HEK293 (cell line): ENCODE results near the gene SSC4D.

ENCODE experiments used
- CTCF ChIA-PET: fragments of 350-600 bp; formaldehyde crosslinking; extraction: SDS; loops from one replicate; lab custom pipeline; 2021; ENCODE audit warnings: antibody characterized with exemption; lab: Yijun Ruan, JAX
- POLR2A ChIA-PET: fragments of 300-600 bp; formaldehyde crosslinking; extraction: SDS; loops from one replicate; lab custom pipeline; 2020; ENCODE audit warnings: antibody characterized with exemption, inconsistent platforms; lab: Yijun Ruan, JAX
- H3K27ac ChIP-seq: fragments of 200-500 bp; sonication (Bioruptor generic); 2 replicates; pipeline ENCODE4 v1.5.1; 2014; ENCODE audit warnings: low read depth, low read length, control low read depth, inconsistent platforms; ENCODE audit errors: extremely low read depth
- H3K36me3 ChIP-seq, 2 experiments: fragments of 200-500 bp in 1 of 2; sonication (Bioruptor generic) in 1 of 2; 1 replicate in 1 of 2; 2 replicates in 1 of 2; pipeline ENCODE4 v1.5.1; 2014 to 2017; ENCODE audit warnings: inconsistent platforms in 2 of 2, low read length in 2 of 2; ENCODE audit not compliant: control insufficient read depth in 2 of 2, insufficient read depth in 1 of 2
- H3K4me1 ChIP-seq: fragments of 200-500 bp; sonication (Bioruptor generic); 2 replicates; pipeline ENCODE4 v1.5.1; 2014; ENCODE audit warnings: mild to moderate bottlenecking, low read length, inconsistent platforms; ENCODE audit not compliant: control insufficient read depth, insufficient read depth
- H3K4me3 ChIP-seq: 2 replicates; pipeline ENCODE4 v1.5.1; 2011; ENCODE audit warnings: low read depth, mild to moderate bottlenecking, control low read depth, low read length, moderate library complexity
- H3K9me3 ChIP-seq: fragments of 200-500 bp; sonication (Bioruptor generic); 2 replicates; pipeline ENCODE4 v1.5.1; 2014; ENCODE audit warnings: low read depth, low read length, inconsistent platforms; ENCODE audit not compliant: control insufficient read depth, insufficient read depth
- GLIS2 ChIP-seq: fragments of 450-650 bp; formaldehyde crosslinking; IDR thresholded peaks from 2 replicates; pipeline ENCODE4 v1.5.1; 2016; ENCODE audit warnings: missing biosample characterization, missing genetic modification characterization
- IKZF3 ChIP-seq: fragments of 450-650 bp; IDR thresholded peaks from 2 replicates; pipeline ENCODE4 v1.5.0; 2018; ENCODE audit warnings: missing biosample characterization, mild to moderate bottlenecking, missing genetic modification characterization, moderate library complexity
- KLF9 ChIP-seq: fragments of 450-650 bp; formaldehyde crosslinking; IDR thresholded peaks from 2 replicates; pipeline ENCODE4 v1.5.1; 2016; ENCODE audit warnings: missing biosample characterization, missing genetic modification characterization, low read depth
- PRDM1 ChIP-seq: fragments of 450-650 bp; formaldehyde crosslinking; IDR thresholded peaks from 2 replicates; pipeline ENCODE4; 2016; ENCODE audit warnings: missing biosample characterization, missing genetic modification characterization
- PRDM10 ChIP-seq: fragments of 450-650 bp; formaldehyde crosslinking; IDR thresholded peaks from 2 replicates; pipeline ENCODE4 v1.5.1; 2016; ENCODE audit warnings: missing biosample characterization, missing genetic modification characterization
- REPIN1 ChIP-seq: fragments of 450-650 bp; formaldehyde crosslinking; IDR thresholded peaks from 2 replicates; pipeline ENCODE4 v1.5.1; 2017; ENCODE audit warnings: missing biosample characterization, missing genetic modification characterization, low read depth
- SCRT2 ChIP-seq: fragments of 450-650 bp; formaldehyde crosslinking; IDR thresholded peaks from 2 replicates; pipeline ENCODE4 v1.5.1; 2016; ENCODE audit warnings: missing biosample characterization, missing genetic modification characterization
- SP2 ChIP-seq: fragments of 450-650 bp; formaldehyde crosslinking; IDR thresholded peaks from 2 replicates; pipeline ENCODE4 v1.5.1; 2016; ENCODE audit warnings: missing biosample characterization, missing genetic modification characterization
- ZBTB11 ChIP-seq: fragments of 450-650 bp; formaldehyde crosslinking; conservative IDR thresholded peaks from 2 replicates; pipeline ENCODE4 v1.5.1; 2016; ENCODE audit warnings: low read depth, missing biosample characterization, missing genetic modification characterization
- ZBTB17 ChIP-seq: fragments of 450-650 bp; formaldehyde crosslinking; IDR thresholded peaks from 2 replicates; pipeline ENCODE4 v1.5.1; 2016; ENCODE audit warnings: missing biosample characterization, missing genetic modification characterization
- ZBTB8A ChIP-seq: fragments of 450-650 bp; formaldehyde crosslinking; IDR thresholded peaks from 2 replicates; pipeline ENCODE4 v1.5.1; 2016; ENCODE audit warnings: missing biosample characterization, missing genetic modification characterization
- ZIC2 ChIP-seq: fragments of 450-650 bp; formaldehyde crosslinking; IDR thresholded peaks from 2 replicates; pipeline ENCODE4 v1.5.1; 2016; ENCODE audit warnings: missing biosample characterization, missing genetic modification characterization
- ZNF335 ChIP-seq: fragments of 450-650 bp; formaldehyde crosslinking; conservative IDR thresholded peaks from 2 replicates; pipeline ENCODE4 v1.5.1; 2016; ENCODE audit warnings: missing biosample characterization, missing genetic modification characterization
- ZNF391 ChIP-seq: fragments of 450-650 bp; formaldehyde crosslinking; IDR thresholded peaks from 2 replicates; pipeline ENCODE4 v1.5.1; 2016; ENCODE audit warnings: low read depth, missing biosample characterization, missing genetic modification characterization, borderline replicate concordance
- ZNF530 ChIP-seq: fragments of 450-650 bp; formaldehyde crosslinking; IDR thresholded peaks from 2 replicates; pipeline ENCODE4 v1.5.1; 2016; ENCODE audit warnings: low read depth, missing biosample characterization, missing genetic modification characterization
- ZNF843 ChIP-seq: fragments of 450-650 bp; formaldehyde crosslinking; IDR thresholded peaks from 2 replicates; pipeline ENCODE4 v1.5.1; 2016; ENCODE audit warnings: missing biosample characterization, missing genetic modification characterization
- ZSCAN18 ChIP-seq: fragments of 450-650 bp; formaldehyde crosslinking; IDR thresholded peaks from 2 replicates; pipeline ENCODE4 v1.5.1; 2016; ENCODE audit warnings: missing biosample characterization, missing genetic modification characterization
- ZXDB ChIP-seq: fragments of 450-650 bp; formaldehyde crosslinking; IDR thresholded peaks from 2 replicates; pipeline ENCODE4 v1.5.1; 2016; ENCODE audit warnings: missing biosample characterization, missing genetic modification characterization
- TF ChIP-seq, protein P1 (sequence below): fragments of 450-650 bp; formaldehyde crosslinking; IDR thresholded peaks from 2 replicates; pipeline ENCODE4 v1.5.1; 2016; ENCODE audit warnings: missing biosample characterization, missing genetic modification characterization, low read depth
- TF ChIP-seq, protein P2 (sequence below): fragments of 450-650 bp; formaldehyde crosslinking; IDR thresholded peaks from 2 replicates; pipeline ENCODE4 v1.5.1; 2016; ENCODE audit warnings: missing biosample characterization, missing genetic modification characterization
- TF ChIP-seq, protein P3 (sequence below): fragments of 450-650 bp; IDR thresholded peaks from 2 replicates; pipeline ENCODE4 v1.5.1; 2018; ENCODE audit warnings: missing biosample characterization, mild to moderate bottlenecking, missing genetic modification characterization

Gene SSC4D

GRCh38 chr7:76358481-76359110 is 50.9 kb downstream of the SSC4D start, which contains the start of gene YWHAG (continued):
- TF ChIP-seq ZBTB8A (tag by site-specific recombination) = peak; percentile 52
- TF ChIP-seq SP2 (tag by site-specific recombination) = no peak
- 0 out of 2 replicates have a peak, but pooled peaks have one; percentile 41 for TF ChIP-seq REPIN1 (tag by site-specific recombination)
- TF ChIP-seq KLF9 (tag by site-specific recombination) = peak; percentile 32; the same call in 1 of the 2 replicates
- no peak for TF ChIP-seq PRDM1 (tag by site-specific recombination)
- TF ChIP-seq ZNF843 = 0 out of 2 replicates have a peak, but pooled peaks have one; percentile 22
- TF ChIP-seq ZBTB17 (tag by site-specific recombination) = no peak
- TF ChIP-seq SCRT2 = peak; percentile 97
- TF ChIP-seq ZNF391 (tag by site-specific recombination) = peak; percentile 81; the same call in 1 of the 2 replicates

DNA sequence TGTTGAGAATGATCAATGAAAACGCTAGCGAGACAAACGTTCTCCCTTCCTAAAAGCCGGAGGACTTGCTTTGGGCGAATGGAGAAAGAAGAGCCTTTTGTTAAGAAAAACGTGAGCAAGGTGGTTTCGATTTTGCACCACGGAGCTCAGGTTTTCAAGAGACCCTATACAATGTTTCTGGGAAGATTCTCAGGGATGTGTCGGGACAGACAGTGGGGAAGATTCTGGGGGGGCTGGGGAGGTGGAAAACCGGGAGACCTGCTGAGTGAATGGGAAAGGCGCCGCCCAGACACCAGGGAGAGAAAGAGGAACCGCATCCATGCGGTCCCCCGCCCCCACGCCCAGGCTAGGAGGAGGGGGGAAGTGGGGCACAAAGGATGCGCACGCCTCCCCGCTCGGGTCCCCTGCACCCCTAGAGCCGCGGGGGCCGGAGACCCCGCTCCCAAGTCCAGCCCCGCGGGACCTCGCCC is 51.5 kb downstream of the SSC4D start:
- H3K4me3 ChIP-seq = peak overlapping the region; percentile 100
- ChIA-PET CTCF (interaction anchor here (0.7 kb wide), 1 partner anchor 24 kb away, joined by 3 read pairs; no protein-coding TSS in a partner anchor), POLR2A (interaction anchor here (0.9 to 1.8 kb wide), 8 partner anchors 12 to 191 kb away, joined by 3 to 24 read pairs (median 5); no protein-coding TSS in a partner anchor)
- peaks cover 3% of the 10 kb centered on the region; the same call in 1 of the 2 replicates for H3K4me1 ChIP-seq
- H3K9me3 ChIP-seq = no peaks in the 10 kb centered on the region
- H3K27ac ChIP-seq = peak overlapping the region; percentile 85
- peaks cover 0 to 26% of the 10 kb centered on the region in 2 experiments for H3K36me3 ChIP-seq
- TF ChIP-seq PRDM10 (no peak), ZBTB11 (tag by site-specific recombination) (no peak), IKZF3 (tag by site-specific recombination) (peak; percentile 45; the same call in 1 of the 2 replicates), ZNF335 (tag by site-specific recombination) (0 out of 2 replicates have a peak, but pooled peaks have one; percentile 20), ZSCAN18 (tag by site-specific recombination) (no peak), ZNF530 (tag by site-specific recombination) (no peak), ZXDB (tag by site-specific recombination) (no peak), GLIS2 (0 out of 2 replicates have a peak, but pooled peaks have one; percentile 8), ZIC2 (tag by site-specific recombination) (no peak)
- TF ChIP-seq, protein P1, sequence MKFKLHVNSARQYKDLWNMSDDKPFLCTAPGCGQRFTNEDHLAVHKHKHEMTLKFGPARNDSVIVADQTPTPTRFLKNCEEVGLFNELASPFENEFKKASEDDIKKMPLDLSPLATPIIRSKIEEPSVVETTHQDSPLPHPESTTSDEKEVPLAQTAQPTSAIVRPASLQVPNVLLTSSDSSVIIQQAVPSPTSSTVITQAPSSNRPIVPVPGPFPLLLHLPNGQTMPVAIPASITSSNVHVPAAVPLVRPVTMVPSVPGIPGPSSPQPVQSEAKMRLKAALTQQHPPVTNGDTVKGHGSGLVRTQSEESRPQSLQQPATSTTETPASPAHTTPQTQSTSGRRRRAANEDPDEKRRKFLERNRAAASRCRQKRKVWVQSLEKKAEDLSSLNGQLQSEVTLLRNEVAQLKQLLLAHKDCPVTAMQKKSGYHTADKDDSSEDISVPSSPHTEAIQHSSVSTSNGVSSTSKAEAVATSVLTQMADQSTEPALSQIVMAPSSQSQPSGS (tag by site-specific recombination) = no peak
- TF ChIP-seq, protein P2, sequence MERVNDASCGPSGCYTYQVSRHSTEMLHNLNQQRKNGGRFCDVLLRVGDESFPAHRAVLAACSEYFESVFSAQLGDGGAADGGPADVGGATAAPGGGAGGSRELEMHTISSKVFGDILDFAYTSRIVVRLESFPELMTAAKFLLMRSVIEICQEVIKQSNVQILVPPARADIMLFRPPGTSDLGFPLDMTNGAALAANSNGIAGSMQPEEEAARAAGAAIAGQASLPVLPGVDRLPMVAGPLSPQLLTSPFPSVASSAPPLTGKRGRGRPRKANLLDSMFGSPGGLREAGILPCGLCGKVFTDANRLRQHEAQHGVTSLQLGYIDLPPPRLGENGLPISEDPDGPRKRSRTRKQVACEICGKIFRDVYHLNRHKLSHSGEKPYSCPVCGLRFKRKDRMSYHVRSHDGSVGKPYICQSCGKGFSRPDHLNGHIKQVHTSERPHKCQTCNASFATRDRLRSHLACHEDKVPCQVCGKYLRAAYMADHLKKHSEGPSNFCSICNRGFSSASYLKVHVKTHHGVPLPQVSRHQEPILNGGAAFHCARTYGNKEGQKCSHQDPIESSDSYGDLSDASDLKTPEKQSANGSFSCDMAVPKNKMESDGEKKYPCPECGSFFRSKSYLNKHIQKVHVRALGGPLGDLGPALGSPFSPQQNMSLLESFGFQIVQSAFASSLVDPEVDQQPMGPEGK (tag by site-specific recombination) = peak; percentile 37; the same call in 1 of the 2 replicates
- TF ChIP-seq, protein P3, sequence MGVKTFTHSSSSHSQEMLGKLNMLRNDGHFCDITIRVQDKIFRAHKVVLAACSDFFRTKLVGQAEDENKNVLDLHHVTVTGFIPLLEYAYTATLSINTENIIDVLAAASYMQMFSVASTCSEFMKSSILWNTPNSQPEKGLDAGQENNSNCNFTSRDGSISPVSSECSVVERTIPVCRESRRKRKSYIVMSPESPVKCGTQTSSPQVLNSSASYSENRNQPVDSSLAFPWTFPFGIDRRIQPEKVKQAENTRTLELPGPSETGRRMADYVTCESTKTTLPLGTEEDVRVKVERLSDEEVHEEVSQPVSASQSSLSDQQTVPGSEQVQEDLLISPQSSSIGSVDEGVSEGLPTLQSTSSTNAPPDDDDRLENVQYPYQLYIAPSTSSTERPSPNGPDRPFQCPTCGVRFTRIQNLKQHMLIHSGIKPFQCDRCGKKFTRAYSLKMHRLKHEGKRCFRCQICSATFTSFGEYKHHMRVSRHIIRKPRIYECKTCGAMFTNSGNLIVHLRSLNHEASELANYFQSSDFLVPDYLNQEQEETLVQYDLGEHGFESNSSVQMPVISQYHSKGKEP = no peak
